ENCODE measurements around the gene MOBP.

DNA sequence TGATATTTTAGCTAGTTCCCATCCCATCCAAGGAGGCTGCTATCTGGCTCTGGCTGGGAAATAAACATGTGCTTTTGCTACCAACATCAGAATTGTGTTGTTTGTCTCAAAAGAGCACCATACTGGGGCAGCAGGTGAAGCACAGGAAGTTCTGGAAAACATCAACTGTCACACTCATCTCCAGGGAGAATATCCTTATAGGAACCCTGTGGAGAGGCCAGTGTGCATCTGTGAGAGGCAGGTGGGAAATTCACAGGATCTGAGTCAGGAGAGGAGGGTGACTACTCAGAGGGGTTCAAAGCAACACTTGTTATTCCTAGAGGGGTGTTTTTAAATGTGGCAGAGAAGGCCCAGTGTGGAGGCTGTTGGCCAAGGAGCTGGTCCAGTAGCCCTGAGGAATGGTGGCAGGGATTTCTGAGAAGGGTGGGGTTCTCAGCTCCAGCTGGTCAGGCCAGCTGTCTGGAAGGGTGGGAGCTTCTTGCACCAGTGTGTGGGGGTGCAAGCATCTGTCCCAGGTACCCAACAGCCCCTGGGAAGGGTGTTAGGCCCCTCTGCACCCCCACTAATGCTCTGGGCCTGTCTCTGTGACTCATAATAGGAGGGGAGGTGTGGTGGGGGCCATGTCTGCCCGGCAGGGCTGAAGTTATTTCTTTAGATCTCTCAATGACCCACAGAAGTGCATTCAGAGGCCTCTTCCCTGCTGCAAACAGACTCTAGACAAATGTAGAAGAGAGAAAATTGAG is 32.3 kb upstream of the MOBP start:
- no peak for TF ChIP-seq CREB1 (IDR thresholded peaks at IDR 0.05)
- no peak for TF ChIP-seq PHF8 (conservative IDR thresholded peaks at IDR 0.05; ENCODE audit: low read depth, low read length)
- TF ChIP-seq YY1 (IDR thresholded peaks at IDR 0.05; ENCODE audit: low read depth, low read length), result no peak
- TF ChIP-seq FOSL1 (IDR thresholded peaks at IDR 0.05; ENCODE audit: insufficient read depth, low read depth, low read length), result no peak
- no peak for TF ChIP-seq RFX5 (IDR thresholded peaks at IDR 0.05; ENCODE audit: borderline replicate concordance, low read depth, low read length)
- TF ChIP-seq, protein P1, sequence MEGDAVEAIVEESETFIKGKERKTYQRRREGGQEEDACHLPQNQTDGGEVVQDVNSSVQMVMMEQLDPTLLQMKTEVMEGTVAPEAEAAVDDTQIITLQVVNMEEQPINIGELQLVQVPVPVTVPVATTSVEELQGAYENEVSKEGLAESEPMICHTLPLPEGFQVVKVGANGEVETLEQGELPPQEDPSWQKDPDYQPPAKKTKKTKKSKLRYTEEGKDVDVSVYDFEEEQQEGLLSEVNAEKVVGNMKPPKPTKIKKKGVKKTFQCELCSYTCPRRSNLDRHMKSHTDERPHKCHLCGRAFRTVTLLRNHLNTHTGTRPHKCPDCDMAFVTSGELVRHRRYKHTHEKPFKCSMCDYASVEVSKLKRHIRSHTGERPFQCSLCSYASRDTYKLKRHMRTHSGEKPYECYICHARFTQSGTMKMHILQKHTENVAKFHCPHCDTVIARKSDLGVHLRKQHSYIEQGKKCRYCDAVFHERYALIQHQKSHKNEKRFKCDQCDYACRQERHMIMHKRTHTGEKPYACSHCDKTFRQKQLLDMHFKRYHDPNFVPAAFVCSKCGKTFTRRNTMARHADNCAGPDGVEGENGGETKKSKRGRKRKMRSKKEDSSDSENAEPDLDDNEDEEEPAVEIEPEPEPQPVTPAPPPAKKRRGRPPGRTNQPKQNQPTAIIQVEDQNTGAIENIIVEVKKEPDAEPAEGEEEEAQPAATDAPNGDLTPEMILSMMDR (IDR thresholded peaks at IDR 0.05; ENCODE audit: control extremely low read depth in 1 of 3, insufficient read depth in 1 of 3, low read depth in 1 of 3, low read length in 3 of 3), result no peak
- TF ChIP-seq BRCA1 (IDR thresholded peaks at IDR 0.05; ENCODE audit: low read depth, low read length), result no peak
- no peak for TF ChIP-seq ZNF274 (IDR thresholded peaks at IDR 0.05; ENCODE audit: borderline replicate concordance, extremely low read depth, low read length)

All from H1 (cell line).